HepG2 (cell line): ENCODE results near the gene BRD1. TPM values are rescaled to one million over a fixed set of nuclear protein-coding genes. Genes with fewer than 3 reads are reported as not detected.

Source experiments
- ATAC-seq: fragments of 200-7000 bp; cut with Tn5 transposase; 3 replicates; pipeline ENCODE4 v1.9.1; 2020; ENCODE audit warnings: mild to moderate bottlenecking, moderate library complexity
- BruUV-seq: library from RNA; stranded (reverse); fragments of 400-500 nt; replicated peaks from 2 replicates; lab custom pipeline; 2021; lab: Mats Ljungman, UMichigan
- CTCF ChIA-PET: fragments of 300-600 bp; formaldehyde crosslinking; extraction: SDS; loops from one replicate; lab custom pipeline; 2021; ENCODE audit warnings: low total read pairs, inconsistent platforms, low intra/inter-chr PET ratio; lab: Yijun Ruan, JAX
- POLR2A ChIA-PET: fragments of 350-600 bp; sonication (Branson Sonifier 250); formaldehyde crosslinking; loops from one replicate; lab custom pipeline; 2020; ENCODE audit warnings: antibody characterized with exemption, inconsistent platforms; lab: Yijun Ruan, JAX
- DNase-seq: peaks from one replicate; pipeline ENCODE4 v3.0.0-alpha.2; 2015; ENCODE audit warnings: low spot score
- FAIRE-seq: peaks from 3 replicates; lab custom pipeline; 2011; peaks lifted over from hg19 to GRCh38; lab: Jason Lieb, UNC
- H2AFZ ChIP-seq: one replicate; pipeline ENCODE4 v1.6.1; 2011; ENCODE audit warnings: low read length, inconsistent platforms
- H3K27ac ChIP-seq: fragments of 300-600 bp; 3 replicates; pipeline ENCODE4 v1.8.0; 2011; ENCODE audit warnings: mixed run types, mild to moderate bottlenecking, mixed read lengths, low read length, inconsistent platforms; ENCODE audit not compliant: insufficient read depth; ENCODE audit errors: extremely low read length
- H3K27me3 ChIP-seq, 2 experiments: fragments of 200-600 bp in 1 of 2; 2 replicates in 1 of 2; 3 replicates in 1 of 2; pipeline versions ENCODE4 v1.6.0 to v1.8.0; 2011; ENCODE audit warnings: low read length in 2 of 2, mild to moderate bottlenecking in 2 of 2, moderate library complexity in 2 of 2, inconsistent platforms in 1 of 2; ENCODE audit not compliant: insufficient read depth in 2 of 2, control insufficient read depth in 1 of 2
- H3K36me3 ChIP-seq, 2 experiments: fragments of 200-600 bp in 1 of 2; replicated peaks in 1 of 2; 2 replicates in 1 of 2; 3 replicates in 1 of 2; pipeline versions ENCODE4 v1.5.1 to v1.8.0; 2011; ENCODE audit warnings: low read length in 2 of 2, inconsistent platforms in 1 of 2; ENCODE audit not compliant: insufficient read depth in 2 of 2, control insufficient read depth in 1 of 2
- H3K4me1 ChIP-seq: 2 replicates; pipeline ENCODE4 v1.5.1; 2012; ENCODE audit warnings: low read length, inconsistent platforms; ENCODE audit not compliant: insufficient read depth
- H3K4me2 ChIP-seq: 2 replicates; pipeline ENCODE4 v1.6.0; 2011; ENCODE audit warnings: low read depth, low read length, inconsistent platforms
- H3K4me3 ChIP-seq, 3 experiments: fragments of 200-600 bp in 1 of 3; sonication (generic), shearing (Covaris generic) in 1 of 3; replicated peaks in 1 of 3; 2 replicates each; pipeline ENCODE4 v1.5.1; 2011 to 2016; ENCODE audit warnings: low read length in 3 of 3, inconsistent platforms in 2 of 3, low read depth in 2 of 3, mild to moderate bottlenecking in 2 of 3, control low read depth in 1 of 3, mixed read lengths in 1 of 3; ENCODE audit not compliant: insufficient read depth in 1 of 3
- H3K79me2 ChIP-seq: one replicate; pipeline ENCODE4 v1.6.1; 2011; ENCODE audit warnings: low read length, inconsistent platforms; ENCODE audit not compliant: insufficient read depth
- H3K9ac ChIP-seq: 2 replicates; pipeline ENCODE4 v1.6.0; 2011; ENCODE audit warnings: mild to moderate bottlenecking, low read depth, low read length, inconsistent platforms; ENCODE audit not compliant: insufficient read depth
- H3K9me3 ChIP-seq: 2 replicates; pipeline ENCODE4 v1.5.1; 2012; ENCODE audit warnings: mild to moderate bottlenecking, low read length
- H4K20me1 ChIP-seq: 2 replicates; pipeline ENCODE4 v1.6.0; 2011; ENCODE audit warnings: inconsistent platforms, mild to moderate bottlenecking, low read length, moderate library complexity; ENCODE audit not compliant: insufficient read depth
- ATRX ChIP-seq: sonication (generic); formaldehyde crosslinking; IDR thresholded peaks from 2 replicates; pipeline ENCODE4 v1.4.0; 2020; ENCODE audit warnings: missing genetic modification reagents, borderline replicate concordance
- EZH2 ChIP-seq: conservative IDR thresholded peaks from 2 replicates; pipeline ENCODE4 v1.6.1; 2012; ENCODE audit warnings: mild to moderate bottlenecking, low read depth, low read length, moderate library complexity
- HNF4G ChIP-seq, 2 experiments: sonication (generic) in 1 of 2; formaldehyde crosslinking in 1 of 2; IDR thresholded peaks; 2 replicates each; pipeline versions ENCODE4 v1.4.0 to v1.6.1; 2011 to 2020; ENCODE audit warnings: borderline replicate concordance in 2 of 2, low read depth in 2 of 2, mild to moderate bottlenecking in 2 of 2, low read length in 1 of 2, missing genetic modification reagents in 1 of 2, moderate library complexity in 1 of 2
- KDM4B ChIP-seq: sonication (generic); formaldehyde crosslinking; IDR thresholded peaks from 2 replicates; pipeline ENCODE4 v1.4.0; 2020; ENCODE audit warnings: missing genetic modification reagents
- KLF12 ChIP-seq: sonication (generic); formaldehyde crosslinking; IDR thresholded peaks from 2 replicates; pipeline ENCODE4 v1.4.0; 2020; ENCODE audit warnings: missing genetic modification reagents, borderline replicate concordance
- MIER2 ChIP-seq: IDR thresholded peaks from 2 replicates; pipeline ENCODE4 v1.6.1; 2016; ENCODE audit warnings: missing biosample characterization, missing genetic modification reagents
- MXD1 ChIP-seq: sonication (generic); formaldehyde crosslinking; IDR thresholded peaks from 2 replicates; pipeline ENCODE4 v1.4.0; 2020; ENCODE audit warnings: mild to moderate bottlenecking, missing genetic modification reagents
- MZF1 ChIP-seq: sonication (generic); formaldehyde crosslinking; IDR thresholded peaks from 2 replicates; pipeline ENCODE4 v1.8.1; 2023; ENCODE audit warnings: mild to moderate bottlenecking, missing genetic modification reagents, borderline replicate concordance
- NFATC3 ChIP-seq: sonication (generic); formaldehyde crosslinking; IDR thresholded peaks from 2 replicates; pipeline ENCODE4 v1.5.1; 2020; ENCODE audit warnings: mild to moderate bottlenecking, missing genetic modification reagents
- PTBP1 ChIP-seq: fragments of 200-400 bp; formaldehyde crosslinking; IDR thresholded peaks from 2 replicates; pipeline ENCODE4 v1.6.1; 2018; ENCODE audit warnings: low read length, low read depth; ENCODE audit not compliant: poor library complexity, severe bottlenecking
- SOX13 ChIP-seq, 3 experiments: fragments of 450-650 bp in 1 of 3; sonication (generic) in 1 of 3; formaldehyde crosslinking in 1 of 3; IDR thresholded peaks in 2 of 3; conservative IDR thresholded peaks in 1 of 3; 2 replicates each; pipeline versions ENCODE4 v1.5.0 to v1.6.1; 2016 to 2020; ENCODE audit warnings: antibody characterized with exemption in 1 of 3, mild to moderate bottlenecking in 1 of 3, missing compliant biosample characterization in 1 of 3, missing genetic modification reagents in 1 of 3, moderate library complexity in 1 of 3
- ZBTB21 ChIP-seq: sonication (generic); formaldehyde crosslinking; IDR thresholded peaks from 2 replicates; pipeline ENCODE4 v1.4.0; 2020; ENCODE audit warnings: missing genetic modification reagents
- ZBTB38 ChIP-seq: sonication (generic); formaldehyde crosslinking; IDR thresholded peaks from 2 replicates; pipeline ENCODE4 v1.5.1; 2020; ENCODE audit warnings: mild to moderate bottlenecking, missing genetic modification reagents
- ZNF143 ChIP-seq: sonication (generic); formaldehyde crosslinking; IDR thresholded peaks from 2 replicates; pipeline ENCODE4 v1.4.0; 2020; ENCODE audit warnings: missing genetic modification reagents
- ZNF546 ChIP-seq: sonication (generic); formaldehyde crosslinking; conservative IDR thresholded peaks from 2 replicates; pipeline ENCODE4 v1.8.1; 2023; ENCODE audit warnings: mild to moderate bottlenecking, missing genetic modification reagents
- WGBS: methylation state at CpG from one replicate; pipeline ENCODE4 v1.1.6; 2017; ENCODE audit warnings: low lambda C conversion rate; 5-methylcytosine and 5-hydroxymethylcytosine counted together
- in situ Hi-C: cut with HindIII; loops from 2 replicates; pipeline ENCODE4 v1.10.0; 2017; ENCODE audit warnings: low pct_unique_long_range_greater_than_20kb; ENCODE audit not compliant: extremely low pct_ligation_motif_present
- intact Hi-C: fragments of 100-400 bp; cut with micrococcal nuclease; formaldehyde crosslinking; loops from one replicate; pipeline ENCODE4 v1.10.0; 2022; ENCODE audit not compliant: unreplicated experiment
- polyA plus RNA-seq, 8 experiments: library from polyadenylated mRNA; depleted of rRNA in 3 of 8; stranded (reverse) in 7 of 8; unstranded in 1 of 8; fragments of >200 nt; fragmentation: Illumina TruSeq in 4 of 8; extraction: Trizol in 4 of 8; gene quantifications; 2 replicates each; pipeline versions ENCODE4 v1.2.1 to v1.2.3, GENCODE V29; 2011 to 2016; ENCODE audit warnings: low read depth in 4 of 8, missing spikeins in 1 of 8, mixed read lengths in 1 of 8; ENCODE audit not compliant: insufficient read depth in 1 of 8
- total RNA-seq, 5 experiments: library from RNA; depleted of rRNA; stranded (reverse); fragments of >200 nt; fragmentation: Illumina TruSeq; extraction: Trizol; gene quantifications; 2 replicates each; pipeline ENCODE4 v1.2.3, GENCODE V29; 2016; ENCODE audit warnings: low read depth in 1 of 5
- TF ChIP-seq, protein P1 (sequence below): sonication (generic); formaldehyde crosslinking; IDR thresholded peaks from 2 replicates; pipeline ENCODE4 v1.8.1; 2023; ENCODE audit warnings: missing genetic modification reagents, mild to moderate bottlenecking, borderline replicate concordance

BRD1 gene
- total and polyA plus RNA-seq, 2 of the 13 experiments (the other 11 are each of a cell fraction or from before 2014, with no cell fraction given) = 5.1 to 12.0 TPM

DNA sequence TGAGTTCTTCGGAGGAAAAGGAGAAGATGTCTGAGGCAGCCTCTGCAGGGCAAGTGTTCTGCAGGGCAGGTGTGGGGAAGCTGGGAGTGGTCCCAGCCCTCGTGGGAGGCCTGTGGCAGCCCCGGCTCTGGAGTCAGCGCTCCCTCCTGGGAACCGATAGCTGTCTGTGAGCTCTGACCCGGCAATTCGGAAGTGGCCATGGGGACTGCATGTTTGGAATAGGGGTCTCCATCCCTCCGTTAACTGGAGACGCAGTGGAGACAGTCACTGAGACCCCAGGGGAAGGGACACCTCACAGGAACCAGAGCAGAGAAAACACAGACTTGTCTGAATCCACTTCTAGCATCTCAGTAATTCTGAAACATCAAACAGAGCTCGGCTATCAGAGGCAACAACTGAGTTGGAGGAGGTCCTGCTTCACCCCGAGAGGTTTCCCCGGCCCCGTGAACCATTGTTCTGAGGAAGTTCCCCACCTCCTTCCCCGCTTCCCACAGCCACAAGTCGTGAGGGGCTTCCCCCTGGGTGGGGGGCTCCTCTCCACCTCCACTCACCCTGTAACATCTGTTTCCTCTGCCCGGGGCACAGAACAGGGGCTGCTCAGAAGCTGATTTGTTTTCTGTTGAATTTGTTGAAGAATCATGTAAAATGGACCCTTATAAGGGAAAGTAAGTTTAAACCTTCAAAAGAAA, 99.6 kb downstream of the BRD1 start:
- no peak overlapping the region for H3K9ac ChIP-seq
- H3K79me2 ChIP-seq = no peaks in the 10 kb centered on the region
- BruUV-seq = no TSS peak
- no peaks in the 10 kb centered on the region for H3K36me3 ChIP-seq
- no peaks in the 10 kb centered on the region; the same call in 1 of the 2 replicates for H4K20me1 ChIP-seq
- 0 out of 2 replicates have a peak, but pooled peaks have one; percentile 14 for TF ChIP-seq EZH2
- TF ChIP-seq KLF12 (CRISPR knock-in tag) = no peak
- H3K27me3 ChIP-seq = peaks cover 17 to 69% of the 10 kb centered on the region in 2 experiments
- ChIA-PET CTCF (no interaction called here), POLR2A (no interaction called here)
- H2AFZ ChIP-seq = no peak overlapping the region
- WGBS = 15% methylated on average over 12 of the region's 16 CpGs
- no peaks in the 10 kb centered on the region for H3K9me3 ChIP-seq
- in situ Hi-C loops = no loop called here
- DNase-seq (no peak), FAIRE-seq (no peak), ATAC-seq (no peak)
- no peaks in the 10 kb centered on the region for H3K4me1 ChIP-seq
- H3K4me2 ChIP-seq = no peak overlapping the region
- H3K27ac ChIP-seq = no peak overlapping the region
- no peak overlapping the region for H3K4me3 ChIP-seq
- intact Hi-C loops = loop anchor here (10.0 kb wide), 1 partner anchor 293 kb away; no protein-coding TSS in a partner anchor

DNA sequence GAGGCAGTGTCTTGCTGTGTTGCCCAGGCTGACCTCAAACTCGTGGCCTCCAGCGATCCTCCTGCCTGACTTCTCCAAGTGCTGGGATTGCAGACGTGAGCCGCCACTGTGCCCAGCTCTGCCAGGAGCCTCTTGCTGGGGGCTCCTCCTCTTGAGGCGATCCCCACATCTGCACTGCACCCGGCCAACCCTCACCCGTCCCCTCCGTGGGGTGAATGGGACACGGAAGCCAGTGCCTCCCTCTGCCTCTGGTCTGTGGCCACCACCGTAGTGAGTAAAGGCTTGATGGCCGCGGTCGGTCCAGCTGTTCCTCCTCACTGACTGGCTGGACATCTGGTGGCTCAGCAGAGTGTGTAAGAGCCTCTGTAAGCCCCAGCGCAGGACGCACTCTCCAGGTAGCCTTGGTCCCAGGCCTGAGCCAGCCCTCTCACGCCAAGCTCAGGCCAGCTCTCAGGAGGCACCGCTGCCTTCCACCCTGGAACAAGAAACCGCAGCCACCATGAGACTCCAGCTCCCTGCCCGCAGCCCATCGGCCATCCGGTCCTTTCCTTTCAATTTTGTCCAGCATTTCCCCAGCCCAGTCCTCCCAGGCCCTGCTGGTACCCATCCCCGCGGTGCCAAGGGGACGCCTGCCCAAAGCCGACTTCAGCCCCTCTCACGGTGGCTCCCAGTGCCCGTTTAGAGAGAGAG, 100.3 kb downstream of the BRD1 start:
- Histone ChIP-seq H3K9ac (no peak overlapping the region), H4K20me1 (no peaks in the 10 kb centered on the region; the same call in 1 of the 2 replicates), H3K4me2 (no peak overlapping the region), H3K9me3 (no peaks in the 10 kb centered on the region), H2AFZ (no peak overlapping the region), H3K4me3 (no peak overlapping the region), H3K27ac (no peak overlapping the region), H3K36me3 (no peaks in the 10 kb centered on the region), H3K27me3 (peaks cover 17 to 70% of the 10 kb centered on the region in 2 experiments), H3K79me2 (no peaks in the 10 kb centered on the region), H3K4me1 (no peaks in the 10 kb centered on the region)
- ATAC-seq = no peak
- WGBS = 35% methylated on average over 6 of the region's 27 CpGs
- CTCF ChIA-PET = no interaction called here
- intact Hi-C loops (loop anchor here (10.0 kb wide), 1 partner anchor 293 kb away; no protein-coding TSS in a partner anchor), in situ Hi-C loops (no loop called here)
- no TSS peak for BruUV-seq
- DNase-seq = no peak
- FAIRE-seq = no peak
- POLR2A ChIA-PET = no interaction called here
- TF ChIP-seq ZNF143 (CRISPR knock-in tag) (no peak), MZF1 (CRISPR knock-in tag) (no peak), ZBTB21 (CRISPR knock-in tag) (no peak), MXD1 (CRISPR knock-in tag) (no peak), KDM4B (CRISPR knock-in tag) (no peak), PTBP1 (no peak), MIER2 (CRISPR knock-in tag) (no peak), SOX13 (IDR thresholded peaks at IDR 0.05) (no peak), SOX13 (CRISPR knock-in tag; conservative IDR thresholded peaks at IDR 0.05 in 1 of 2, IDR thresholded peaks at IDR 0.05 in 1 of 2) (no peak), NFATC3 (CRISPR knock-in tag) (no peak), ATRX (CRISPR knock-in tag) (no peak), HNF4G (IDR thresholded peaks at IDR 0.05; ENCODE audit: borderline replicate concordance, low read depth, low read length) (no peak), HNF4G (CRISPR knock-in tag; IDR thresholded peaks at IDR 0.05; ENCODE audit: borderline replicate concordance, low read depth) (no peak), ZBTB38 (no peak), ZNF546 (no peak)
- TF ChIP-seq, protein P1, sequence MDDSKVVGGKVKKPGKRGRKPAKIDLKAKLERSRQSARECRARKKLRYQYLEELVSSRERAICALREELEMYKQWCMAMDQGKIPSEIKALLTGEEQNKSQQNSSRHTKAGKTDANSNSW (CRISPR knock-in tag) = no peak
